SK-N-MC (cell line): ENCODE measurements around the gene SHROOM3.

ENCODE experiments used
- EZH2 ChIP-seq: fragments of 200-600 bp; sonication (generic); IDR thresholded peaks from one replicate; pipeline ENCODE4 v1.6.1; 2017; ENCODE audit warnings: antibody characterized with exemption
- POLR2AphosphoS5 ChIP-seq: IDR thresholded peaks from 2 replicates; pipeline ENCODE4 v1.6.1; 2012; ENCODE audit warnings: mild to moderate bottlenecking, low read depth, low read length, borderline replicate concordance

DNA sequence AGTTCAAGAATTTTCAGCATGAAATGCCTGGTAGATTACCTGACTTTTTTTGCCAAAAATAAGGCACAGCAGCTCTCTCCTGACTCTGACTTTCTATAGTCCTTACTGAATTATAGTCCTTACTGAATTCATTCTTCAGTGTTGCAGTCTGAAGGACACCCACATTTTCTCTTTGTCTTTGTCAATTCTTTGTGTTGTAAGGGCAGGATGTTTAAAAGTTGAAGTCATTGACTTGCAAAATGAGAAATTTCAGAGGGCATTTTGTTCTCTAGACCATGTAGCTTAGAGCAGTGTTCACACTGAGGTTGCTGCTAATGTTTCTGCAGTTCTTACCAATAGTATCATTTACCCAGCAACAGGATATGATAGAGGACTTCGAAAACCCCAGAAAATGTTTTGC lies 295.0 kb downstream of the SHROOM3 start:
- TF ChIP-seq EZH2 (no peak), POLR2AphosphoS5 (no peak)
